CD4-positive, CD25-positive, alpha-beta regulatory T cell (primary cell): ENCODE results near the gene WDR27. TPM values are rescaled to one million over a fixed set of nuclear protein-coding genes. Genes with fewer than 3 reads are reported as not detected.

Experiments used
- ATAC-seq, 2 donors: fragments of 150-1000 bp; cut with Tn5 transposase; one replicate each; pipeline ENCODE4 v1.10.0; 2021; ENCODE audit warnings: low read depth in 2 of 2, moderate number of reproducible peaks in 2 of 2, moderate library complexity in 1 of 2
- DNase-seq, 3 donors: peaks; one replicate each; pipeline versions ENCODE4 v3.0.0 to v3.0.0-alpha.2; 2012 to 2022; ENCODE audit warnings: mixed read lengths in 1 of 3
- H3K27ac ChIP-seq: one replicate; pipeline ENCODE4 v1.7.0; 2013; ENCODE audit warnings: mild to moderate bottlenecking, low read length; ENCODE audit not compliant: insufficient read depth, poor library complexity, severe bottlenecking
- H3K27me3 ChIP-seq: one replicate; pipeline ENCODE4 v1.7.0; 2013; ENCODE audit warnings: low read length; ENCODE audit not compliant: control insufficient read depth, insufficient read depth
- H3K36me3 ChIP-seq: one replicate; pipeline ENCODE4 v1.7.0; 2013; ENCODE audit warnings: mild to moderate bottlenecking, low read length, moderate library complexity; ENCODE audit not compliant: control insufficient read depth, insufficient read depth
- H3K4me1 ChIP-seq: 2 replicates; pipeline ENCODE4 v1.7.0; 2013; ENCODE audit warnings: mild to moderate bottlenecking, low read length; ENCODE audit not compliant: insufficient read depth, control insufficient read depth, poor library complexity, severe bottlenecking
- H3K4me3 ChIP-seq: one replicate; pipeline ENCODE4 v1.7.0; 2013; ENCODE audit warnings: low read depth, mild to moderate bottlenecking, low read length, moderate library complexity
- H3K9me3 ChIP-seq, 2 experiments: 1 replicate in 1 of 2; 2 replicates in 1 of 2; pipeline ENCODE4 v1.7.0; 2013; ENCODE audit warnings: low read length in 2 of 2, mild to moderate bottlenecking in 1 of 2, moderate library complexity in 1 of 2; ENCODE audit not compliant: control insufficient read depth in 2 of 2
- H3K27ac Mint-ChIP-seq, 3 donors: one replicate each; pipeline ENCODE4 v1.8.0; 2020 to 2022; ENCODE audit warnings: mild to moderate bottlenecking in 3 of 3, mixed read lengths in 3 of 3, moderate library complexity in 2 of 3
- H3K27me3 Mint-ChIP-seq: one replicate; pipeline ENCODE4 v1.8.0; 2022; ENCODE audit warnings: mild to moderate bottlenecking, mixed read lengths
- H3K36me3 Mint-ChIP-seq: one replicate; pipeline ENCODE4 v1.8.0; 2020; ENCODE audit warnings: mixed read lengths
- H3K4me1 Mint-ChIP-seq, 4 donors: one replicate each; pipeline ENCODE4 v1.8.0; 2020 to 2022; ENCODE audit warnings: mixed read lengths in 4 of 4, mild to moderate bottlenecking in 1 of 4
- H3K4me3 Mint-ChIP-seq, 4 donors: one replicate each; pipeline ENCODE4 v1.8.0; 2020 to 2022; ENCODE audit warnings: mild to moderate bottlenecking in 4 of 4, mixed read lengths in 4 of 4, moderate library complexity in 3 of 4
- H3K9me3 Mint-ChIP-seq, 7 donors: one replicate each; pipeline ENCODE4 v1.8.0; 2020 to 2022; ENCODE audit warnings: mixed read lengths in 7 of 7, mild to moderate bottlenecking in 3 of 7, moderate library complexity in 2 of 7
- polyA plus RNA-seq, 4 donors: library from polyadenylated mRNA; unstranded; fragments of 300-500 nt; fragmentation: Illumina TruSeq; gene quantifications; one replicate each; pipeline ENCODE4 v1.2.3, GENCODE V29; 2021
- total RNA-seq: library from RNA; stranded (reverse); gene quantifications from one replicate; pipeline ENCODE4 v1.2.3, GENCODE V29; 2022

WDR27 gene
- total and polyA plus RNA-seq, 5 donors from 2014 or later: 3.7 to 30.7 (median 5.1) TPM

GRCh38 chr6:169660751-169661390, 41.0 kb downstream of the WDR27 start:
- Histone ChIP-seq H3K9me3 (no peaks in the 10 kb centered on the region), H3K36me3 (no peaks in the 10 kb centered on the region), H3K27ac (no peak overlapping the region), H3K4me1 (no peaks in the 10 kb centered on the region), H3K27me3 (no peaks in the 10 kb centered on the region), H3K4me3 (no peak overlapping the region)
- no peaks in the 10 kb centered on the region for H3K4me1 Mint-ChIP-seq
- ATAC-seq (no peak), DNase-seq (no peak)
- H3K27me3 Mint-ChIP-seq: no peaks in the 10 kb centered on the region
- H3K27ac Mint-ChIP-seq: no peak overlapping the region
- no peaks in the 10 kb centered on the region for H3K9me3 Mint-ChIP-seq
- peaks cover 31% of the 10 kb centered on the region for H3K36me3 Mint-ChIP-seq
- H3K4me3 Mint-ChIP-seq: no peak overlapping the region

DNA sequence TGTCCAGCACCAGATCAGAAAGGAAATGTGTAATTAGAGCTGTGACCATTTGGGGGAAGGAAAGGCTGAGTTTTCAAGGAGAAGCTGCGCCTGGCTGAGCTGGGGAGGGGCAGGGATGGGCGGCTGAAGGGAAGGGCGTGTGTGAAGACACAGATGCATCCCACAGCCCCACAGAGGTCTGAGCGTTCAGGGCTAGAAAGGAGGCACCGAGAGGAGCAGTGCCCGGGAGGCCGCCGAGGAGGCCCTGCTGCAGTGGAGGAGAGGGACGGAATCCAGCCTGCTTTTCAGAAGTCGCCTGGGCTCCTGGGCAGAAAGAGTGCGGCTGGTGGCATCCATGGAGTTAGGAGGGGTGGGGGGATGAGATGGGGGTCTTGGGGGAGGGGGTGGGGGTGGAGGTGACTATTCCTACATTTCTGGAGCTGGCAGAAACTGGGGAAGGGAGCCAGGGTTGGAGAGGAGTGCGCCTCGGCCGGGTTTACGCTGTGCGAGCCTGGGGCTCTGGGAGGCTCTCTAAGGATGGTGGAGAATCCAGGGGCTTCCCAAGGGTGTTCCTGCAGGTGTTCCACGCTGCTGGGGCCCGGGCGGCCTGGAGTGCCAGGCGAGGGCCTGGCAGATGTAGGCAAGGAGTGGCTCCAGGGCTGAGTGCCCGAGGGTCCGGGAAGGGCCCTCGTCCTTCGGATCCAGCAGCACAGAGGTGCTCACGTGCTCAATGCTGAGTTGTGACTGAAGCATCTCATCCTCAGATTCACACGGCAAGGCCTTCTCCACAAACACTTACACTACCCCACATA, 41.8 kb downstream of the WDR27 start:
- Mint-ChIP-seq H3K4me1 (peaks cover 0 to 6% (median 0%) of the 10 kb centered on the region in 4 donors), H3K36me3 (peaks cover 27% of the 10 kb centered on the region), H3K4me3 (no peak overlapping the region), H3K27ac (no peak overlapping the region), H3K27me3 (no peaks in the 10 kb centered on the region), H3K9me3 (no peaks in the 10 kb centered on the region)
- DNase-seq (no peak), ATAC-seq (no peak)
- Histone ChIP-seq H3K4me3 (no peak overlapping the region), H3K27me3 (no peaks in the 10 kb centered on the region), H3K27ac (no peak overlapping the region), H3K9me3 (no peaks in the 10 kb centered on the region), H3K4me1 (no peaks in the 10 kb centered on the region), H3K36me3 (no peaks in the 10 kb centered on the region)

DNA sequence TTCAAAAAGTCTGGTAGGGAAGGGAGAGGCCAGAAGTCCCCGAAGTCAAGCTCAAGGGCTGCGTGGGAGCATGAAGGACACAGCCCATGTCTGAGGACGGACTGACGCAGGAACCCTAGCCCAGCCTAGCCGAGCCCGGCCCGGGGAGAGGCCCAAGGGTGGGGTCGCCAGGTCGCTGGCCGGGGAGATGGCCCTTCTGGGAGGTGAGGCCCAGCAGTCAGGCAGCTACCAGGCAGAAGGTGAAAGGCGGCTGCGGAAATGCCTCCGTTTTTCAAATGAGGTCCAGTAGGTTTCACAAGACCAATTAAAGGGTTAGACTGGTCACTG, 44.6 kb downstream of the WDR27 start:
- Histone ChIP-seq H3K4me1 (no peaks in the 10 kb centered on the region), H3K27me3 (no peaks in the 10 kb centered on the region), H3K27ac (no peak overlapping the region), H3K9me3 (no peaks in the 10 kb centered on the region), H3K36me3 (no peaks in the 10 kb centered on the region), H3K4me3 (no peak overlapping the region)
- H3K27ac Mint-ChIP-seq: no peak overlapping the region
- DNase-seq: no peak
- H3K9me3 Mint-ChIP-seq: no peaks in the 10 kb centered on the region
- no peak for ATAC-seq
- peak overlapping the region in 1 of 4 donors; percentile 54 for H3K4me3 Mint-ChIP-seq
- peaks cover 14% of the 10 kb centered on the region for H3K36me3 Mint-ChIP-seq
- no peaks in the 10 kb centered on the region for H3K27me3 Mint-ChIP-seq
- H3K4me1 Mint-ChIP-seq: peaks cover 0 to 14% (median 8%) of the 10 kb centered on the region in 4 donors

DNA sequence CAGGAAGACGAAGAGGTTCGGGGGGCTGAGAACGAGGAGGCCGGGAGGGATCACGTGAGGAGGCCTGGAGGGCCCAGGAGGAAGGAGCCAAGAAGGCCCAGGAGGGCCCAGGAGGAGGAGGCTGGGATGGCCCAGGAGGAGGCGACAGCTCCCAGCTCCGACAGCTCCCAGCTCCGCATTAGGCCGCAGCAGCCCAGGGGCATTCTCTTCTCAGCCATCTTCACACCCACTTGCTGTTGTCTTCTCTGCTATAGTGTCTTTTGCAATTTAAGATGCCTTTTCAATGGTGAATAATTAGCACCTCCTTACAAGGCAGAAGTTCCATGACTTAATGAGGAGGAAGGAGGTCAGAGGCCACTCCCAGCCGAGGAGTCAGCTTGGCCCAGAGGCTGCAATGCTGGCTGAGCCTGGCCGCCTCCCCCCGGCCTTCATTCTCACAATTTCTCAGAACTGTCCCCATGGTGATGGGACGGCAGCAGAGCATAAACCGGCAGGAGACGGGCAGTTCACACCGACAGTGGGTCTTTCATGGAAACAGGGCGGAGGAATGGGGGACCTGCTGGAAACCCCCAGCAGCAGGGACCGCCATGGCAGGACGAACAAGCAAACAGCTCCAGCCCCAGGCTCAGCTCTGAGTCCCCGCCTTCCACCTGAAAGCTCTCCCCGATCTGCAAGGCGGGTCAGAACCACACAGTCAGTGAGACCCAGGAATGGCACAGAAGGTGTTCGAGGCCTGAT, 45.1 kb downstream of the WDR27 start:
- Mint-ChIP-seq H3K4me1 (peaks cover 0 to 14% (median 8%) of the 10 kb centered on the region in 4 donors), H3K9me3 (no peaks in the 10 kb centered on the region), H3K27ac (peak overlapping the region in 1 of 3 donors; percentile 73), H3K4me3 (peak overlapping the region in 1 of 4 donors; percentile 54), H3K36me3 (peaks cover 14% of the 10 kb centered on the region), H3K27me3 (no peaks in the 10 kb centered on the region)
- Histone ChIP-seq H3K9me3 (no peaks in the 10 kb centered on the region), H3K4me1 (no peaks in the 10 kb centered on the region), H3K36me3 (no peaks in the 10 kb centered on the region), H3K4me3 (no peak overlapping the region), H3K27me3 (no peaks in the 10 kb centered on the region), H3K27ac (no peak overlapping the region)
- ATAC-seq: no peak
- no peak for DNase-seq

DNA sequence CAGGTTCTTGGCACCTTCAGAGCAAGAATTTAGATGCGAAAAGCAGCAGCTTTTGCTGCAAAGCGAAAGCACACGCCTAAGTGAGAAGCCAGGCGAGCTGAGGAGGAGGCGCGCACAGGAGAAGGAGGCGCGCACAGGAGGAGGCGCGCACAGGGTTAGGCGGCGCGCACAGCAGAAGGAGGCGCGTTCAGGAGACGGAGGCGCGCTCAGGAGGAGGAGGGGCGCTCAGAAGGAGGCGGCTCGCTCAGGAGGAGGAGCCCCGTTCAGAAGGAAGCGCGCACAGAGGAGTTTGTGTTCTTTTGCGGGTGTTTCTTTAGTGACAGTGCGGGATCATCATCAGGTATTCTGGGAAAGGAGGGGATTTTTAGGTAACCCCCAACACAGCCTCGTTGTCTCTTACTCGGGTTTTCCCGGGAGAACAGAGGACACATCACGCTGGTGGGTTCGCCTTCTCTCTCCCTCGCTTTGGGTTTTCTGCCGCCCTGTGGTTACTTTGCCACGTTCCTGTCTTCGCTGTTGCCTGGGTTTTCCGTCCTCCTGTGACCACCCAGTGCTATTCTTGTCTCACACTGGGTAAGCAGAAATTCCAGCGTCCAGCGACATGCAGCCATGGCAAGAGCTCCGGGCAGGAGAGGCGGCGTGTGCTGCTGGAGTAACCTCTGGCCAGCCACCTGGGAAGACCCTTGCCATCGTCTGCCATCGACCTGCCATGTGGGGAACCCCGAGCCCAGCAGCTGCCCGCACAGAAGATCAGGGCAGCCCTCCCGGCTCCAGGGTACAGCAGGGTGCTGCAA, 47.0 kb downstream of the WDR27 start:
- peak; percentile 62 to 88 (median 78) for DNase-seq
- no peaks in the 10 kb centered on the region for H3K4me1 ChIP-seq
- Mint-ChIP-seq H3K9me3 (peaks cover 0 to 1% (median 0%) of the 10 kb centered on the region in 7 donors), H3K36me3 (peaks cover 14% of the 10 kb centered on the region), H3K4me1 (peaks cover 0 to 14% (median 8%) of the 10 kb centered on the region in 4 donors), H3K27me3 (no peaks in the 10 kb centered on the region), H3K4me3 (peak overlapping the region; percentile 92 to 94 (median 94)), H3K27ac (peak overlapping the region; percentile 92 to 97 (median 93))
- ATAC-seq: peak; percentile 94 to 95
- peak overlapping the region; percentile 71 for H3K27ac ChIP-seq
- H3K9me3 ChIP-seq: no peaks in the 10 kb centered on the region
- peak overlapping the region; percentile 84 for H3K4me3 ChIP-seq
- no peaks in the 10 kb centered on the region for H3K36me3 ChIP-seq
- H3K27me3 ChIP-seq: no peaks in the 10 kb centered on the region

- Histone ChIP-seq H3K36me3 (no peaks in the 10 kb centered on the region), H3K9me3 (no peaks in the 10 kb centered on the region), H3K4me3 (no peak overlapping the region), H3K4me1 (no peaks in the 10 kb centered on the region), H3K27me3 (no peaks in the 10 kb centered on the region), H3K27ac (peak overlapping the region; percentile 71)
- Mint-ChIP-seq H3K4me1 (peaks cover 2 to 14% (median 8%) of the 10 kb centered on the region in 4 donors), H3K9me3 (peaks cover 0 to 1% (median 0%) of the 10 kb centered on the region in 7 donors), H3K27ac (peak overlapping the region in 1 of 3 donors; percentile 93), H3K27me3 (no peaks in the 10 kb centered on the region), H3K36me3 (peaks cover 6% of the 10 kb centered on the region), H3K4me3 (peak overlapping the region in 2 of 4 donors; percentile 92 to 94)
- no peak for ATAC-seq
- no peak for DNase-seq
These were observed 48.1 kb downstream of the WDR27 start for GRCh38 chr6:169653691-169654090.

DNA sequence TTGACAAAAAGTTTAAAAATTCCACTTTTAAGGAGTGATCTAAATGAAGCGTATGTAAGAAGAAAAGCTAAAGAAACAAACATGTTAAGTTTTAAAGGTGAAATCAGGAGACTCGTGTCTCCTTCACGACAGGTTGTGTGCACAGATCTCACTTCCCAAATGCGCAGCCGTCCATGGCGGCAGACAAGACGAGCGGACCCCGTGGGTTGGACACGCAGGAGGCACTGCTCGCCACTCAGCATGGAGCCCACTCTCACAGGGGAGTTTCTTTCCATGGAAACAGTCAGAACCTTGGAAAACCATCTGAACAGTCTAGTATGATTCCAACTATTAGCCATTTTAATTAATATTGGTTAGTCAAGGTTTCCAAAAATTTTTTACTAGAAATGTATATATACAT, 48.9 kb downstream of the WDR27 start:
- Mint-ChIP-seq H3K4me1 (peaks cover 2 to 14% (median 8%) of the 10 kb centered on the region in 4 donors), H3K27ac (peak overlapping the region in 1 of 3 donors; percentile 39)
- no peak overlapping the region for H3K4me3 ChIP-seq

More for the DNA sequence above, 48.9 kb downstream of the WDR27 start:
- Histone ChIP-seq H3K27me3 (no peaks in the 10 kb centered on the region), H3K27ac (no peak overlapping the region), H3K9me3 (no peaks in the 10 kb centered on the region), H3K4me1 (no peaks in the 10 kb centered on the region), H3K36me3 (no peaks in the 10 kb centered on the region)
- Mint-ChIP-seq H3K4me3 (peak overlapping the region in 2 of 4 donors; percentile 28 to 58), H3K36me3 (peaks cover 6% of the 10 kb centered on the region), H3K9me3 (peaks cover 0 to 1% (median 0%) of the 10 kb centered on the region in 7 donors), H3K27me3 (no peaks in the 10 kb centered on the region)
- ATAC-seq (no peak), DNase-seq (no peak)
